HEK293 (cell line): ENCODE measurements around the gene ECI1.

ENCODE experiments used
- CTCF ChIA-PET: fragments of 350-600 bp; formaldehyde crosslinking; extraction: SDS; loops from one replicate; lab custom pipeline; 2021; ENCODE audit warnings: antibody characterized with exemption; lab: Yijun Ruan, JAX
- POLR2A ChIA-PET: fragments of 300-600 bp; formaldehyde crosslinking; extraction: SDS; loops from one replicate; lab custom pipeline; 2020; ENCODE audit warnings: antibody characterized with exemption, inconsistent platforms; lab: Yijun Ruan, JAX
- H3K27ac ChIP-seq: fragments of 200-500 bp; sonication (Bioruptor generic); 2 replicates; pipeline ENCODE4 v1.5.1; 2014; ENCODE audit warnings: low read depth, low read length, control low read depth, inconsistent platforms; ENCODE audit errors: extremely low read depth
- H3K36me3 ChIP-seq, 2 experiments: fragments of 200-500 bp in 1 of 2; sonication (Bioruptor generic) in 1 of 2; 1 replicate in 1 of 2; 2 replicates in 1 of 2; pipeline ENCODE4 v1.5.1; 2014 to 2017; ENCODE audit warnings: inconsistent platforms in 2 of 2, low read length in 2 of 2; ENCODE audit not compliant: control insufficient read depth in 2 of 2, insufficient read depth in 1 of 2
- H3K4me1 ChIP-seq: fragments of 200-500 bp; sonication (Bioruptor generic); 2 replicates; pipeline ENCODE4 v1.5.1; 2014; ENCODE audit warnings: mild to moderate bottlenecking, low read length, inconsistent platforms; ENCODE audit not compliant: control insufficient read depth, insufficient read depth
- H3K4me3 ChIP-seq: 2 replicates; pipeline ENCODE4 v1.5.1; 2011; ENCODE audit warnings: low read depth, mild to moderate bottlenecking, control low read depth, low read length, moderate library complexity
- H3K9me3 ChIP-seq: fragments of 200-500 bp; sonication (Bioruptor generic); 2 replicates; pipeline ENCODE4 v1.5.1; 2014; ENCODE audit warnings: low read depth, low read length, inconsistent platforms; ENCODE audit not compliant: control insufficient read depth, insufficient read depth
- BCL11B ChIP-seq: fragments of 450-650 bp; formaldehyde crosslinking; IDR thresholded peaks from 2 replicates; pipeline ENCODE4 v1.5.1; 2016; ENCODE audit warnings: low read depth, missing biosample characterization, missing genetic modification characterization
- ELK4 ChIP-seq: IDR thresholded peaks from 2 replicates; pipeline ENCODE4 v1.6.1; 2011; ENCODE audit warnings: mild to moderate bottlenecking, low read depth, low read length, borderline replicate concordance
- GLIS1 ChIP-seq: fragments of 450-650 bp; formaldehyde crosslinking; IDR thresholded peaks from 2 replicates; pipeline ENCODE4 v1.5.1; 2016; ENCODE audit warnings: missing biosample characterization, missing genetic modification characterization
- INSM2 ChIP-seq: fragments of 450-650 bp; formaldehyde crosslinking; IDR thresholded peaks from 2 replicates; pipeline ENCODE4 v1.5.1; 2016; ENCODE audit warnings: missing biosample characterization, missing genetic modification characterization
- KLF16 ChIP-seq: fragments of 450-650 bp; formaldehyde crosslinking; IDR thresholded peaks from 2 replicates; pipeline ENCODE4 v1.5.1; 2017; ENCODE audit warnings: missing biosample characterization, missing genetic modification characterization
- YY2 ChIP-seq: fragments of 450-650 bp; formaldehyde crosslinking; IDR thresholded peaks from 2 replicates; pipeline ENCODE4 v1.5.1; 2016; ENCODE audit warnings: missing biosample characterization, missing genetic modification characterization
- ZBTB11 ChIP-seq: fragments of 450-650 bp; formaldehyde crosslinking; conservative IDR thresholded peaks from 2 replicates; pipeline ENCODE4 v1.5.1; 2016; ENCODE audit warnings: low read depth, missing biosample characterization, missing genetic modification characterization
- ZBTB8A ChIP-seq: fragments of 450-650 bp; formaldehyde crosslinking; IDR thresholded peaks from 2 replicates; pipeline ENCODE4 v1.5.1; 2016; ENCODE audit warnings: missing biosample characterization, missing genetic modification characterization
- ZEB2 ChIP-seq: fragments of 450-650 bp; formaldehyde crosslinking; IDR thresholded peaks from 2 replicates; pipeline ENCODE4 v1.5.1; 2016; ENCODE audit warnings: missing biosample characterization, missing genetic modification characterization
- ZFP41 ChIP-seq: fragments of 450-650 bp; formaldehyde crosslinking; IDR thresholded peaks from 2 replicates; pipeline ENCODE4 v1.5.1; 2016; ENCODE audit warnings: missing biosample characterization, missing genetic modification characterization, borderline replicate concordance
- ZNF10 ChIP-seq: fragments of 450-650 bp; formaldehyde crosslinking; IDR thresholded peaks from 2 replicates; pipeline ENCODE4 v1.5.1; 2017; ENCODE audit warnings: missing biosample characterization, missing genetic modification characterization
- ZNF146 ChIP-seq: fragments of 450-650 bp; formaldehyde crosslinking; IDR thresholded peaks from 2 replicates; pipeline ENCODE4 v1.5.1; 2016; ENCODE audit warnings: missing biosample characterization, missing genetic modification characterization
- ZNF155 ChIP-seq: fragments of 450-650 bp; formaldehyde crosslinking; IDR thresholded peaks from 2 replicates; pipeline ENCODE4 v1.5.1; 2016; ENCODE audit warnings: missing biosample characterization, missing genetic modification characterization
- ZNF175 ChIP-seq: fragments of 450-650 bp; formaldehyde crosslinking; IDR thresholded peaks from 2 replicates; pipeline ENCODE4 v1.5.1; 2016; ENCODE audit warnings: missing biosample characterization, missing genetic modification characterization
- ZNF223 ChIP-seq: fragments of 450-650 bp; formaldehyde crosslinking; IDR thresholded peaks from 2 replicates; pipeline ENCODE4 v1.5.1; 2016; ENCODE audit warnings: missing biosample characterization, missing genetic modification characterization
- ZNF274 ChIP-seq, 2 experiments: fragments of 200-500 bp in 1 of 2; fragments of 450-650 bp in 1 of 2; sonication (Bioruptor generic) in 1 of 2; formaldehyde crosslinking in 1 of 2; IDR thresholded peaks; 2 replicates each; pipeline versions ENCODE4 v1.5.1 to v1.6.1; 2014 to 2016; ENCODE audit warnings: borderline replicate concordance in 1 of 2, inconsistent platforms in 1 of 2, low read length in 1 of 2, missing biosample characterization in 1 of 2, missing genetic modification characterization in 1 of 2
- ZNF280C ChIP-seq: fragments of 450-650 bp; formaldehyde crosslinking; IDR thresholded peaks from 2 replicates; pipeline ENCODE4 v1.5.1; 2016; ENCODE audit warnings: missing biosample characterization, missing genetic modification characterization
- ZNF341 ChIP-seq: fragments of 450-650 bp; formaldehyde crosslinking; IDR thresholded peaks from 2 replicates; pipeline ENCODE4; 2016; ENCODE audit warnings: low read depth, missing biosample characterization, missing genetic modification characterization
- ZNF394 ChIP-seq: fragments of 450-650 bp; formaldehyde crosslinking; IDR thresholded peaks from 2 replicates; pipeline ENCODE4 v1.5.1; 2016; ENCODE audit warnings: missing biosample characterization, missing genetic modification characterization, mild to moderate bottlenecking, moderate library complexity, borderline replicate concordance
- ZNF529 ChIP-seq: fragments of 450-650 bp; formaldehyde crosslinking; IDR thresholded peaks from 2 replicates; pipeline ENCODE4 v1.5.1; 2017; ENCODE audit warnings: missing genetic modification characterization, missing biosample characterization; ENCODE audit not compliant: insufficient replicate concordance
- ZNF558 ChIP-seq: fragments of 450-650 bp; formaldehyde crosslinking; IDR thresholded peaks from 2 replicates; pipeline ENCODE4 v1.5.1; 2016; ENCODE audit warnings: missing biosample characterization, missing genetic modification characterization
- ZNF600 ChIP-seq: fragments of 450-650 bp; formaldehyde crosslinking; IDR thresholded peaks from 2 replicates; pipeline ENCODE4 v1.5.1; 2016; ENCODE audit warnings: missing biosample characterization, missing genetic modification characterization
- ZNF776 ChIP-seq: fragments of 450-650 bp; formaldehyde crosslinking; IDR thresholded peaks from 2 replicates; pipeline ENCODE4 v1.5.0; 2017; ENCODE audit warnings: missing biosample characterization, missing genetic modification characterization, borderline replicate concordance
- ZSCAN5A ChIP-seq: fragments of 450-650 bp; formaldehyde crosslinking; IDR thresholded peaks from 2 replicates; pipeline ENCODE4 v1.5.1; 2016; ENCODE audit warnings: missing biosample characterization, missing genetic modification characterization

Gene ECI1

GRCh38 chr16:2235234-2235651, 16.1 kb downstream of the ECI1 start:
- Histone ChIP-seq H3K4me3 (no peak overlapping the region), H3K9me3 (no peaks in the 10 kb centered on the region), H3K36me3 (peaks cover 0 to 68% of the 10 kb centered on the region in 2 experiments; a peak in 2 of 3 replicates), H3K27ac (no peak overlapping the region), H3K4me1 (peaks cover 4% of the 10 kb centered on the region; the same call in 1 of the 2 replicates)
- ChIA-PET CTCF (no interaction called here), POLR2A (interaction anchor here (0.6 to 5.3 kb wide), 4 partner anchors 9 to 20 kb away, joined by 3 to 48 read pairs (median 10); partner anchors contain the start of genes ECI1 and PGP)
- 0 out of 2 replicates have a peak, but pooled peaks have one; percentile 3 for TF ChIP-seq ZNF10 (tag by site-specific recombination)
- peak; percentile 0; the same call in 1 of the 2 replicates for TF ChIP-seq BCL11B (tag by site-specific recombination)
- no peak for TF ChIP-seq ZSCAN5A
- TF ChIP-seq ZBTB11 (tag by site-specific recombination): no peak
- TF ChIP-seq ZNF155 (tag by site-specific recombination): no peak
- no peak for TF ChIP-seq ZNF274 (IDR thresholded peaks at IDR 0.05; ENCODE audit: low read length)
- TF ChIP-seq ZNF274 (tag by site-specific recombination; IDR thresholded peaks at IDR 0.05; ENCODE audit: borderline replicate concordance): no peak
- TF ChIP-seq ZFP41 (tag by site-specific recombination): no peak
- no peak for TF ChIP-seq ZNF394
- TF ChIP-seq GLIS1: no peak
- TF ChIP-seq ZBTB8A (tag by site-specific recombination): no peak
- TF ChIP-seq ZNF175: no peak
- TF ChIP-seq ZNF600 (tag by site-specific recombination): peak; percentile 67
- no peak for TF ChIP-seq ZNF529 (tag by site-specific recombination)
- no peak for TF ChIP-seq ELK4
- no peak for TF ChIP-seq INSM2 (tag by site-specific recombination)
- no peak for TF ChIP-seq KLF16 (tag by site-specific recombination)
- TF ChIP-seq ZNF280C: no peak
- TF ChIP-seq YY2 (tag by site-specific recombination): no peak
- no peak for TF ChIP-seq ZEB2 (tag by site-specific recombination)
- no peak for TF ChIP-seq ZNF146
- TF ChIP-seq ZNF776 (tag by site-specific recombination): no peak
- no peak for TF ChIP-seq ZNF223 (tag by site-specific recombination)
- TF ChIP-seq ZNF558: no peak
- peak; percentile 4; the same call in 1 of the 2 replicates for TF ChIP-seq ZNF341 (tag by site-specific recombination)
